Activated CD8-positive, alpha-beta T cell treated with anti-CD3 and anti-CD28 coated beads, Interleukin-2, amount 10 ng/mL, durations not matched to agents 7 days and 5 days (primary cell): ENCODE measurements around the gene HMGN5. TPM values are rescaled to one million over a fixed set of nuclear protein-coding genes. Genes with fewer than 3 reads are reported as not detected.
A peak's percentile ranks its signal among the peaks of the same experiment; 100 is the strongest.

Experiments
- ATAC-seq: fragments of 150-1000 bp; cut with Tn5 transposase; one replicate; pipeline ENCODE4 v1.10.0; 2021; ENCODE audit warnings: moderate library complexity
- CTCF ChIA-PET: fragments of 350-600 bp; sonication (Branson Sonifier 250); formaldehyde crosslinking; loops from one replicate; lab custom pipeline; 2021; ENCODE audit warnings: antibody characterized with exemption; lab: Charles Lee
- POLR2A ChIA-PET: fragments of 350-600 bp; sonication (Branson Sonifier 250); formaldehyde crosslinking; loops from one replicate; lab custom pipeline; 2021; ENCODE audit warnings: antibody characterized with exemption; lab: Charles Lee
- DNase-seq: peaks from one replicate; pipeline ENCODE4 v3.0.0-alpha.2; 2020
- H3K27ac Mint-ChIP-seq: one replicate; pipeline ENCODE4 v1.8.0; 2021; ENCODE audit warnings: mild to moderate bottlenecking, mixed read lengths
- H3K27me3 Mint-ChIP-seq: one replicate; pipeline ENCODE4 v1.8.0; 2021; ENCODE audit warnings: low read depth, mixed read lengths
- H3K36me3 Mint-ChIP-seq: one replicate; pipeline ENCODE4 v1.8.0; 2021; ENCODE audit warnings: low read depth, mixed read lengths
- H3K4me1 Mint-ChIP-seq: one replicate; pipeline ENCODE4 v1.8.0; 2021; ENCODE audit warnings: low read depth, mixed read lengths
- H3K4me3 Mint-ChIP-seq: one replicate; pipeline ENCODE4 v1.8.0; 2021; ENCODE audit warnings: mild to moderate bottlenecking, mixed read lengths
- H3K9me3 Mint-ChIP-seq: one replicate; pipeline ENCODE4 v1.8.0; 2022; ENCODE audit warnings: mixed read lengths; ENCODE audit not compliant: insufficient read depth
- total RNA-seq, 2 experiments: library from RNA; stranded (reverse); gene quantifications; one replicate each; pipeline ENCODE4 v1.2.3, GENCODE V29; 2021

The HMGN5 gene
- total RNA-seq, 2 experiments from 2014 or later = 1.5 to 1.9 TPM

DNA sequence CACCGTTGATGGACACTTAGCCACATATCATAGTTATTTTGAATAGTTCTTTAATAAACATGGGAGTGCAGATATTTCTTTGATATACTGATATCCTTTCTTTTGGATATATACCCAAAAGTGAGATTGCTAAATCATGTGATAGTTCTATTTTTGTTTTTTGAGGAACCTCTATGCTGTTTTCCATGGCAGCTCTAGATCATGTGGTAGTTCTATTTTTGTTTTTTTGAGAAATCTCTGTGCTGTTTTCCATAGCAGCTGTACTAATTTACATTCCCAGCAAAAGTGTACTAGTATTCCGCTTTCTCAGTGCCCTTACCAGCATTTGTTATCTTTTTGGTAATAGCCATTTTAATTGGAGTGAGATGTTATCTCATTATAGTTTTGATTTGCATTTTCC lies 3.8 kb upstream of the HMGN5 start:
- ATAC-seq (no peak), DNase-seq (no peak)
- CTCF ChIA-PET = interaction anchor here (1.3 kb wide), 1 partner anchor 10 kb away, joined by 7 read pairs; no protein-coding TSS in a partner anchor
- no peak overlapping the region for H3K4me3 Mint-ChIP-seq
- H3K4me1 Mint-ChIP-seq = peaks cover 29% of the 10 kb centered on the region
- no peak overlapping the region for H3K27ac Mint-ChIP-seq
- peaks cover 38% of the 10 kb centered on the region for H3K36me3 Mint-ChIP-seq
- no peaks in the 10 kb centered on the region for H3K9me3 Mint-ChIP-seq
- POLR2A ChIA-PET = no interaction called here
- no peaks in the 10 kb centered on the region for H3K27me3 Mint-ChIP-seq

DNA sequence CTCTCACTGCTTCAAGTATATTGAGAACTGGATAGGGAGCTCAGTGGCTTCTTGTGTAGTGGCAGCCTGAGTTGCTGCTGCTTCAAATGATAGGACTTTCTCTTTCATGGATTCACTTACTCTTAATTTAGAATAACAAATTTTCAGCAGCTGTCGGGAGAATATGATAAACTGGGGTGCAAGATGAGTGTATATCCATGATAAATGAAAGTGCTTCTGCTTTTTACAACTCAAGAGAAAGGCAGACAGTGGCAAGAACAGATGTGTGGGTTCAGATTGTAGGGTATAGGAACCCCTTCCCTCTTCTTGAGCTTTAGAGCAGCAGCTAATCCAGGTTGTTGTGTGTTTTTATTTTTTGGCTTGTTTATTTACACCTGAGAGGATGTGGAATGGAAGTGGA lies 1.2 kb upstream of the HMGN5 start:
- no peaks in the 10 kb centered on the region for H3K27me3 Mint-ChIP-seq
- no peak for ATAC-seq
- no peak for DNase-seq
- peak overlapping the region; percentile 93 for H3K27ac Mint-ChIP-seq
- H3K4me3 Mint-ChIP-seq = peak overlapping the region; percentile 88
- CTCF ChIA-PET = no interaction called here
- peaks cover 30% of the 10 kb centered on the region for H3K36me3 Mint-ChIP-seq
- POLR2A ChIA-PET = interaction anchor here (1.1 kb wide), 1 partner anchor 394 kb away, joined by 6 read pairs; the partner anchor contains the start of gene BRWD3
- H3K9me3 Mint-ChIP-seq = no peaks in the 10 kb centered on the region
- peaks cover 29% of the 10 kb centered on the region for H3K4me1 Mint-ChIP-seq

DNA sequence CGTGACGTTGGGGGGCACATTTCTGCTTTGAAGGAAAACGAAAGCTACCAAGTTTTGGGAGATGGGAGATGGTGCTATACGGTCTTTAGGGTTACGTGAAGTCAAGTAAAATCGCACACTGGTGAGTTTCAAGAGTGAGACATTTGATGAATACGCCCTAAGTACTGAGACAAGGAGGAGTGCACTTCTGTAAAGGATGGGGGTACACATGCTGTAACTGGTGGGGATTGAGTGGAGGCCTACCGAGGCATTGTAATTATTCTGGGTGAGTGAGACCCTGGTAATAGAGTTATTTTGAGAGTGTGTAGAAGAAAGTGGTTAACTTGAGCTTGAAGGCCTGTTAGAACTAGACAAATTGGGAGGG lies 725 bp upstream of the HMGN5 start:
- Mint-ChIP-seq H3K9me3 (no peaks in the 10 kb centered on the region), H3K27me3 (no peaks in the 10 kb centered on the region), H3K27ac (peak overlapping the region; percentile 93), H3K36me3 (peaks cover 27% of the 10 kb centered on the region), H3K4me1 (peaks cover 29% of the 10 kb centered on the region), H3K4me3 (peak overlapping the region; percentile 88)
- no peak for DNase-seq
- peak; percentile 27 for ATAC-seq
- CTCF ChIA-PET = no interaction called here
- POLR2A ChIA-PET = interaction anchor here (0.6 to 1.1 kb wide), 2 partner anchors 393 to 922 kb away, joined by 3 to 6 read pairs; partner anchors contain the start of gene BRWD3

DNA sequence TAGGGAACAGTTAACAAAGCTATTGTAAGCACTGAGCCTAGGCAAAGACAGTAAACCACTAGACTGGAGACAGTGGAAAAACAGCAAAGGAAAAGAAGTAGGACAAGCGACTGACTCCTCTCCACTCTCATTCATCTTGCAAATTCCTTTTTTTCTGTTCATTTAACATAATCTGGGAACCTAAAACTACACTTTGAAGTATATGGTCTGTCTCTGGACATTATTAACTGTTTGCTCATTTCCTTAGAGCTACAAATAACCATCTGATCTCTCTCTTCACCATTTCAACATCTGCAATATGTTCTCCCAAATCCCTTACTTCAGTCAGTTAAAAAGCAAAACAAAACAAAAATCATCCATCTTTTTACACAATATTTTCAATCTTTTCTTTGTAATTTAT lies 642 bp downstream of the HMGN5 start:
- Mint-ChIP-seq H3K9me3 (no peaks in the 10 kb centered on the region), H3K4me1 (peaks cover 25% of the 10 kb centered on the region), H3K4me3 (peak overlapping the region; percentile 88), H3K27ac (peak overlapping the region; percentile 93), H3K36me3 (peaks cover 19% of the 10 kb centered on the region), H3K27me3 (no peaks in the 10 kb centered on the region)
- DNase-seq (no peak), ATAC-seq (no peak)
- CTCF ChIA-PET = interaction anchor here (1.1 to 1.4 kb wide), 2 partner anchors 177 to 392 kb away, joined by 3 read pairs; no protein-coding TSS in a partner anchor
- POLR2A ChIA-PET = no interaction called here

DNA sequence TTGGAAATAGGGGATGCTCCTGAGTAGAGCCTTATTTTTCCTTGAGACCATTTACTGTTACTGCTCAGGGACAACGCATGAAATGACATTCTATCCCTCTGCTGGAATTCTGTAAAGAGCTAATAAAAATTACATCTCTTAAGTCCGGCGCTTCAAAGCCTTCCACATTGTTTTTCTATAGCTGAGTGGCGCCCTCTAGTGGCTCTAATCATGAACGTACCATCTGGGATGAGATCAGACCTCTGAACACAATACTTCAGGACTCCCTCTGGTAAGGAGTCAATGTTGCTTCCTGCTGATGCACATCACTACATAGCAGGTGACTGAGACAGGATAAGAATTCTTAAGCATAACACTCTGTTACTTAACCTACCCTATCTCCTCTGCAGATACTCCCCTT lies 6.0 kb downstream of the HMGN5 start:
- ChIA-PET POLR2A (no interaction called here), CTCF (interaction anchor here (0.7 to 2.1 kb wide), 7 partner anchors 9 to 388 kb away, joined by 3 to 7 read pairs (median 3); no protein-coding TSS in a partner anchor)
- H3K9me3 Mint-ChIP-seq = no peaks in the 10 kb centered on the region
- no peaks in the 10 kb centered on the region for H3K36me3 Mint-ChIP-seq
- ATAC-seq = peak; percentile 76
- no peak overlapping the region for H3K27ac Mint-ChIP-seq
- no peaks in the 10 kb centered on the region for H3K27me3 Mint-ChIP-seq
- H3K4me1 Mint-ChIP-seq = no peaks in the 10 kb centered on the region
- H3K4me3 Mint-ChIP-seq = no peak overlapping the region
- DNase-seq = peak; percentile 70

DNA sequence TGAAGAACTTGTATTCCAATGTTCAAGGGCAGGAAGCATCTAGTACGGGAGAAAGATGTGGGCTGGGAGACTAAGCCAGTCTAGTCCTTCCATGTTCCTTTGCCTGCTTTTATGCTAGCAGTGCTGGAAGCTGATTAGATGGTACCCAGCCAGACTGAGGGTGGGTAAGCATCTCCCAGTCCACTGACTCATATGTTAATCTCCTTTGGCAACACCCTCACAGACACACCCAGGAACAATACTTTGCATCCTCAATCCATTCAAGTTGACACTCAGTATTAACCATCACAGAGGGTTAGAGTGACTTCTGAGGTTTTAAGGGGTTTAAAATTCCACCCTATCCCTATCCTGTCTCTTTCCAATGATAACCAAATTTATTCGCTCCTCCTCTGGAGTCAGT lies 6.5 kb downstream of the HMGN5 start:
- CTCF ChIA-PET = interaction anchor here (0.7 to 2.1 kb wide), 7 partner anchors 10 to 387 kb away, joined by 3 to 7 read pairs (median 3); no protein-coding TSS in a partner anchor
- Mint-ChIP-seq H3K4me1 (no peaks in the 10 kb centered on the region), H3K27ac (no peak overlapping the region), H3K36me3 (no peaks in the 10 kb centered on the region), H3K27me3 (no peaks in the 10 kb centered on the region), H3K4me3 (no peak overlapping the region), H3K9me3 (no peaks in the 10 kb centered on the region)
- no peak for DNase-seq
- ATAC-seq = no peak
- POLR2A ChIA-PET = no interaction called here

DNA sequence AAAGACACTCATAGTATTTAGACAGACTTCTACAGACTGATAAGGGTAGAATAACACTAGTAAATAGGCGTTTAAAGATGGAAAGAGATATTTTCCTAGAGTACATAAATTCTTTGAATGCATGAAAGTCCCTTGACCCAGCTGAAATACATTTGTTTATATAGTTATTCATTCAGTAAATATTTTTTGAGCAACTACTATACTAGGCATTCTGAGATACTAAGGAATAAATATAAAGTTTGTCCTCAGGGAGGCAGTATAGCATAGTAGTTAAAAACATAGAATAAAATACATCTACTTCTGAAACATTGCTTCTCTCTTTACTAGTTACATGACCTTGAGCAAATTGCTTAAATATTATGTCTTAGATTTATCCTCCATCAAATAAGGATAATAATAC lies 27.4 kb downstream of the HMGN5 start:
- Mint-ChIP-seq H3K27me3 (no peaks in the 10 kb centered on the region), H3K4me3 (no peak overlapping the region), H3K36me3 (no peaks in the 10 kb centered on the region), H3K9me3 (no peaks in the 10 kb centered on the region), H3K27ac (no peak overlapping the region), H3K4me1 (no peaks in the 10 kb centered on the region)
- ATAC-seq = no peak
- CTCF ChIA-PET = interaction anchor here (1.7 kb wide), 1 partner anchor 203 kb away, joined by 5 read pairs; no protein-coding TSS in a partner anchor
- DNase-seq = no peak
- POLR2A ChIA-PET = no interaction called here

DNA sequence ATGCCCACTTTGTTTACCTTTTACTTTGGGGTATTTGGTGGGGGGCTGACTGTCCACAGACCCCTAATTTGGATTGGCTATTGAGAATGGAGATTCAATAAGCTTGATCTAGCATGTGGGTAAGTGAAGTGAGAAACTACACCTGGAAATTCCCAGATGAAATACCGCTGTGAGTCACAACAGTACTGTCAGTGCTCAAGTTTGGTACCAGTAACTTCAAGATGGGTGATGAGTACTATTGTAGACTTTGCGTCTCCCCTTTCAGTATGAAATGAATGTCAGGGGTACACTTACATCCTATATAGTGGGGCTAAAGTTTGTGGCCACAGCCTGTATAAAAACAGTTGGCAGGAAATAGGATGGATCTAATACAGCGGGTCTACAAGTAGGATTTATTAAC lies 33.3 kb downstream of the HMGN5 start:
- POLR2A ChIA-PET = interaction anchor here (0.6 kb wide), 1 partner anchor 128 kb away, joined by 4 read pairs; no protein-coding TSS in a partner anchor
- H3K9me3 Mint-ChIP-seq = no peaks in the 10 kb centered on the region
- no peak for DNase-seq
- H3K27ac Mint-ChIP-seq = no peak overlapping the region
- CTCF ChIA-PET = no interaction called here
- H3K27me3 Mint-ChIP-seq = no peaks in the 10 kb centered on the region
- no peak for ATAC-seq
- no peak overlapping the region for H3K4me3 Mint-ChIP-seq
- H3K4me1 Mint-ChIP-seq = no peaks in the 10 kb centered on the region
- no peaks in the 10 kb centered on the region for H3K36me3 Mint-ChIP-seq

DNA sequence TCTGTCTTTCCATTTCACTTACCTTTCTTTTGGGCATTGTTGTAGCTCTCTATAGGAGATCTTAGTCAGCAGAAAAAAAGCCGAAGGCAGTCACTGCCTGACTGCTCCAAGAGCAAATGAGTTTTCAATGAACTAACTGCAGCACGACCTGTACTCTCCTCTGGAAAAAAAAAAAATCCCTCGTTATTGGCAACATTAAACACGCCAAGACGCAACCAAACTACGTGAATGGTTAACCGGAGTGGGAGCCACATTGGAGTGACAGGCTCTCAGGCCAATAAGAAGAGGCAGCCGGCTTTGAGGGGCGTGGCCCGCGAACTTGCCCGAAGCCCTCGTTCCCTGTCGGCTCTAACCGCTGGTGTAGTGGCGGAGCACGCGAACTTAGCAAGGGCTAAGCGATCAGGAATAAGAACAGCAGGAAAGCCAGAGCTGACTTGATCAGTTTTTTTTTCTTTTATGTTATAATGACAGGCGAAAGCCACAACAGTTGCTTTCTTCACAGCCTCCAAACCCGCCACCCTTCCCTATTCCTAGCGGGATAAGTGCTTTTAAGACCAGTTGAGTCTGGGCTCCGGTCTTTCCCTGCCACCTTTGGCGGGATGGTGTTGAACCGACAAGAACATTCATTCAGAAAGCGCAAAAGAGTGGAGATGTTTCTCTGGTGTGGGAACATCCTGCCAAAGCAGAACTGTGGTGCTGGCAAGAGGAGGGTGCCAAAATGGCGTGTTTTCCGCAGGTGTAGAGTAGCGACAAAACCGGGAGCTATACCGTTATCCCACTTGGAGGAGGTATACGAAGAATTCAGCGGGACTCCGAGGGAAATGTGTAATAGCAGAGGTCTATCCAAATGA lies 80.0 kb downstream of the HMGN5 start:
- peak; percentile 87 for DNase-seq
- Mint-ChIP-seq H3K4me3 (peak overlapping the region; percentile 87), H3K36me3 (no peaks in the 10 kb centered on the region), H3K9me3 (no peaks in the 10 kb centered on the region), H3K27me3 (peaks cover 9% of the 10 kb centered on the region), H3K4me1 (peaks cover 10% of the 10 kb centered on the region), H3K27ac (peak overlapping the region; percentile 71)
- ChIA-PET POLR2A (no interaction called here), CTCF (no interaction called here)
- ATAC-seq = peak; percentile 98

DNA sequence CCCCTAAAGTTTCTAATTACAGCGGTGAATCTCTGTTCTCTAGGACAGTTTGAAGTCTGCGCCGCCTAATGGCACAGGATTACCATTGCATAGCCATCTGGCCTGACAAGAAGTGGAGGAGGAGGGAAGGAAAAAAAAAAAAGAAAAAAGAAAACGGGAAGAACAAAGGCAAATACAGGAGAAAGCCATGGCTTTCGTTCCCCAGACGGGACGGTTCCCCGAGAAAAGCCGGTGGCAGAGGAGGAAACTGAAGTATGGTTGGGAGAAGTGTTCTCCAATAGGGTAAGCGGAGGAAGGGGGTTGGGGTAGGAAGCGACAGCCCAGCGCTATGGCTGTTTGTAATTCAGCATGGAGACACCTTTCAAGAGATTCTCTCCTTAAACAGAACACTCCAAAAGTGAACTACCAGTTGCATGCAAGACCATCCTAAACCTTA lies 80.8 kb downstream of the HMGN5 start:
- H3K4me3 Mint-ChIP-seq = peak overlapping the region; percentile 87
- H3K36me3 Mint-ChIP-seq = no peaks in the 10 kb centered on the region
- ChIA-PET POLR2A (no interaction called here), CTCF (interaction anchor here (0.7 to 1.2 kb wide), 2 partner anchors 10 to 244 kb away, joined by 3 to 4 read pairs; no protein-coding TSS in a partner anchor)
- H3K4me1 Mint-ChIP-seq = peaks cover 10% of the 10 kb centered on the region
- peak overlapping the region; percentile 71 for H3K27ac Mint-ChIP-seq
- peak; percentile 47 for DNase-seq
- H3K27me3 Mint-ChIP-seq = peaks cover 9% of the 10 kb centered on the region
- no peaks in the 10 kb centered on the region for H3K9me3 Mint-ChIP-seq
- ATAC-seq = peak; percentile 59

DNA sequence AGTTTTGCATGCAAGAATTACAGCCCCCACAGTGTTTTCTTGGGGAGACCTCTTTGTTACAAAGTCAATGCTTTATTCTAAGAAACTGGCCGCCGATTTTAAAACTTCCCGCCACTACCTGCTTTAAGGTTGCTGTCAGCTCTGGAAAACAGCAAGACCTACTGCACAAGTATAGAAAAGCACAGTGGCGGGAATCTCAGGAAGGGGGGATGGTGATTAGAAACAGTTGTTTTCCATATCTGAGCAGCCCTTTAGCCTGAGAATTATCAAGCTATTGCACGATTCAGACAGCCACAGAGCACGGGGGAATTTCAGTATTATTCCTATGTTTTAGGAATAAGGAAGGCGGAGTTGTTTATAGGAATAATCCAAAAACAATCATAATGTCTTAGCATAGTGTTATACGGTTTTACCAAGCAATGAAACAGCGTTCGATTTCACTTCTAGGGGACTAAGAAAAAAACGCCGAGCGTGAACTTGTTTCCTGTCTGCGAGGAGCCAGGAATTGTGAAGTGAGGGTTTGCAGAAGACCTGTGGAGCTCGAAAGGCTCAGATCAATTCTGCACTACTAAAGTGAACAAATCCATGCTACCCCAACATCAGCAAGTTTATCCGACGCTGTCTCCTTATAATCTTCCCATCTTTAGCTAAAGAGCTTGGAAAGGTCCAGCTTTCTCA lies 81.3 kb downstream of the HMGN5 start:
- H3K4me1 Mint-ChIP-seq = peaks cover 10% of the 10 kb centered on the region
- DNase-seq = no peak
- no peak overlapping the region for H3K27ac Mint-ChIP-seq

More for the DNA sequence above, 81.3 kb downstream of the HMGN5 start:
- ChIA-PET CTCF (interaction anchor here (0.6 to 1.2 kb wide), 3 partner anchors 11 to 244 kb away, joined by 3 to 4 read pairs (median 3); no protein-coding TSS in a partner anchor), POLR2A (no interaction called here)
- Mint-ChIP-seq H3K27me3 (peaks cover 9% of the 10 kb centered on the region), H3K36me3 (no peaks in the 10 kb centered on the region), H3K9me3 (no peaks in the 10 kb centered on the region), H3K4me3 (peak overlapping the region; percentile 87)
- ATAC-seq = peak; percentile 3
